Lower leg skin (tissue), 3 donors: Measurements from ENCODE around the gene HEMK1.

Source experiments
- CTCF ChIP-seq, 3 donors: fragments of 450-650 bp; IDR thresholded peaks; one replicate each; pipeline ENCODE4 v1.5.1; 2016; ENCODE audit warnings: antibody characterized with exemption in 3 of 3, mild to moderate bottlenecking in 3 of 3, moderate library complexity in 2 of 3
- POLR2A ChIP-seq, 2 donors: fragments of 450-650 bp; IDR thresholded peaks; one replicate each; pipeline ENCODE4 v1.6.1; 2016 to 2017; ENCODE audit warnings: antibody characterized with exemption in 2 of 2, mild to moderate bottlenecking in 1 of 2, moderate library complexity in 1 of 2

DNA sequence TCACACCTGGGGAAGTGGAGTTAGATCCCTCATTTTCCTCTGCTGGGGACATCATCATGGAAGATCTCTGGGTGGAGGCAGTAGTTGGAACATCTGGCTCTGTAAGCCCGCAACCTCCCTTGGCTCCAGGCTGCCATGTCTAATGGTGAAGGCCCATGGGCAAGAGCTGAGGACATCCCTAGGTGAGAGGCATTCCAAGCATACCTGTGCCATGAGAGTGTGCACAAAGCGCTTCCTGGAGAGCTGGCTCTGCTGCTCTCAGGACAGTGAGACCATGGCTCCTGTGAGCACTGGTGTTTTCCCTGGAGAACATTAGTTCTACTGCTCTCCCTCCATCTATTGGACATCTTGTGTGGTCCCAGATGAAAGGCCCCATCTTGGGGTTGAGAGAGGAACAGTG, 55.3 kb downstream of the HEMK1 start:
- TF ChIP-seq CTCF (IDR thresholded peaks at IDR 0.05) = no peak
- TF ChIP-seq POLR2A (IDR thresholded peaks at IDR 0.05) = no peak
